A673 (cell line): ENCODE data around the gene NFIB. TPM values are rescaled to one million over a fixed set of nuclear protein-coding genes. Genes with fewer than 3 reads are reported as not detected.

Experiments used
- BruUV-seq: library from RNA; stranded (reverse); fragments of 400-500 nt; replicated peaks from 2 replicates; lab custom pipeline; 2021; lab: Mats Ljungman, UMichigan
- CTCF ChIA-PET: fragments of 300-600 bp; sonication (Branson Sonifier 250); formaldehyde crosslinking; loops from one replicate; lab custom pipeline; 2022; ENCODE audit warnings: antibody characterized with exemption; lab: Charles Lee
- POLR2A ChIA-PET: fragments of 300-600 bp; sonication (Branson Sonifier 250); formaldehyde crosslinking; loops from one replicate; lab custom pipeline; 2022; ENCODE audit warnings: antibody characterized with exemption; ENCODE audit not compliant: low non-redundant PET; lab: Charles Lee
- DNase-seq: peaks from one replicate; pipeline ENCODE4 v3.0.0-alpha.2; 2015; ENCODE audit warnings: low spot score
- H3K27ac ChIP-seq: fragments of 200-600 bp; sonication (generic); 2 replicates; pipeline ENCODE4 v1.5.1; 2016; ENCODE audit warnings: mixed run types, low read depth, mild to moderate bottlenecking, mixed read lengths, antibody characterized with exemption, low read length; ENCODE audit not compliant: poor library complexity, severe bottlenecking
- H3K27me3 ChIP-seq: fragments of 200-600 bp; sonication (generic); replicated peaks from 2 replicates; pipeline ENCODE4 v1.6.1; 2017; ENCODE audit warnings: mixed run types, low read depth, mild to moderate bottlenecking, mixed read lengths, antibody characterized with exemption, low read length; ENCODE audit not compliant: insufficient read depth, poor library complexity
- H3K36me3 ChIP-seq: fragments of 200-600 bp; sonication (generic); 2 replicates; pipeline ENCODE4 v1.6.1; 2016; ENCODE audit warnings: mixed run types, mild to moderate bottlenecking, mixed read lengths, antibody characterized with exemption, low read length; ENCODE audit not compliant: insufficient read depth, poor library complexity, severe bottlenecking
- H3K4me1 ChIP-seq: fragments of 200-600 bp; sonication (generic); 2 replicates; pipeline ENCODE4 v1.6.1; 2017; ENCODE audit warnings: mixed run types, mild to moderate bottlenecking, mixed read lengths, antibody characterized with exemption, low read length; ENCODE audit not compliant: insufficient read depth, poor library complexity, severe bottlenecking
- H3K4me3 ChIP-seq: fragments of 200-600 bp; sonication (generic); 2 replicates; pipeline ENCODE4 v1.5.1; 2016; ENCODE audit warnings: low read depth, mixed run types, mild to moderate bottlenecking, mixed read lengths, low read length; ENCODE audit not compliant: poor library complexity, severe bottlenecking
- H3K9me3 ChIP-seq: fragments of 200-600 bp; sonication (generic); 2 replicates; pipeline ENCODE4 v1.6.1; 2016; ENCODE audit warnings: mixed run types, low read depth, mild to moderate bottlenecking, mixed read lengths, antibody characterized with exemption, low read length; ENCODE audit not compliant: poor library complexity, severe bottlenecking
- CTCF ChIP-seq: fragments of 300-800, 200-600 bp; sonication (generic); conservative IDR thresholded peaks from 2 replicates; pipeline ENCODE4 v1.5.1; 2017; ENCODE audit warnings: low read depth, mild to moderate bottlenecking, antibody characterized with exemption, low read length, moderate library complexity, mixed read lengths
- EZH2 ChIP-seq: fragments of 200-600 bp; sonication (generic); IDR thresholded peaks from 2 replicates; pipeline ENCODE4 v1.6.1; 2017; ENCODE audit warnings: borderline replicate concordance, low read depth, mild to moderate bottlenecking, mixed read lengths, antibody characterized with exemption, low read length; ENCODE audit not compliant: poor library complexity, severe bottlenecking
- intact Hi-C: fragments of 100-400 bp; cut with micrococcal nuclease; formaldehyde crosslinking; loops from one replicate; pipeline ENCODE4 v1.10.0; 2022; ENCODE audit not compliant: unreplicated experiment
- total RNA-seq: library from RNA; stranded (reverse); gene quantifications from 2 replicates; pipeline ENCODE4 v1.2.3, GENCODE V29; 2021

The NFIB gene
- total RNA-seq, 1 experiment from 2014 or later = 41.2 TPM

- H3K4me1 ChIP-seq = peaks cover 42% of the 10 kb centered on the region
- no TSS peak for BruUV-seq
- H3K4me3 ChIP-seq = no peak overlapping the region
- no peaks in the 10 kb centered on the region for H3K36me3 ChIP-seq
- no peak overlapping the region for H3K27ac ChIP-seq
- no peaks in the 10 kb centered on the region for H3K27me3 ChIP-seq
- no peak for DNase-seq
- CTCF ChIA-PET = no interaction called here
- TF ChIP-seq EZH2 (no peak), CTCF (no peak)
- intact Hi-C loops = no loop called here
- POLR2A ChIA-PET = no interaction called here
- H3K9me3 ChIP-seq = no peaks in the 10 kb centered on the region
Measured at GRCh38 chr9:14279671-14280070, 34.3 kb downstream of the NFIB start.

GRCh38 chr9:14278291-14278721, 35.6 kb downstream of the NFIB start:
- Histone ChIP-seq H3K36me3 (no peaks in the 10 kb centered on the region), H3K4me1 (peaks cover 47% of the 10 kb centered on the region), H3K27me3 (no peaks in the 10 kb centered on the region), H3K9me3 (no peaks in the 10 kb centered on the region), H3K27ac (no peak overlapping the region), H3K4me3 (no peak overlapping the region)
- ChIA-PET POLR2A (no interaction called here), CTCF (no interaction called here)
- DNase-seq = no peak
- BruUV-seq = no TSS peak
- no peak for TF ChIP-seq CTCF
- no peak for TF ChIP-seq EZH2
- intact Hi-C loops = no loop called here

GRCh38 chr9:14277761-14278160, 36.2 kb downstream of the NFIB start:
- intact Hi-C loops = no loop called here
- no peaks in the 10 kb centered on the region for H3K27me3 ChIP-seq
- H3K36me3 ChIP-seq = no peaks in the 10 kb centered on the region
- TF ChIP-seq EZH2 = no peak
- no peak for TF ChIP-seq CTCF
- POLR2A ChIA-PET = no interaction called here
- H3K4me3 ChIP-seq = no peak overlapping the region
- H3K4me1 ChIP-seq = peaks cover 50% of the 10 kb centered on the region
- H3K27ac ChIP-seq = no peak overlapping the region
- BruUV-seq = no TSS peak
- no peak for DNase-seq
- H3K9me3 ChIP-seq = no peaks in the 10 kb centered on the region
- CTCF ChIA-PET = no interaction called here
